ENCODE data around the gene POPDC2.

- TF ChIP-seq FOS (IDR thresholded peaks at IDR 0.05; ENCODE audit: borderline replicate concordance, insufficient read depth, low read length) (no peak), CTCF (IDR thresholded peaks at IDR 0.05; ENCODE audit: extremely low read depth in 1 of 2, insufficient read depth in 1 of 2, low read depth in 1 of 2, low read length in 2 of 2) (no peak), POLR2AphosphoS5 (IDR thresholded peaks at IDR 0.05; ENCODE audit: insufficient read depth, low read depth, low read length) (no peak)
Observed at GRCh38 chr3:119613201-119613600, 47.2 kb downstream of the POPDC2 start.

All from endothelial cell of umbilical vein (primary cell).